Measurements from ENCODE around the gene PLXNA4.

DNA sequence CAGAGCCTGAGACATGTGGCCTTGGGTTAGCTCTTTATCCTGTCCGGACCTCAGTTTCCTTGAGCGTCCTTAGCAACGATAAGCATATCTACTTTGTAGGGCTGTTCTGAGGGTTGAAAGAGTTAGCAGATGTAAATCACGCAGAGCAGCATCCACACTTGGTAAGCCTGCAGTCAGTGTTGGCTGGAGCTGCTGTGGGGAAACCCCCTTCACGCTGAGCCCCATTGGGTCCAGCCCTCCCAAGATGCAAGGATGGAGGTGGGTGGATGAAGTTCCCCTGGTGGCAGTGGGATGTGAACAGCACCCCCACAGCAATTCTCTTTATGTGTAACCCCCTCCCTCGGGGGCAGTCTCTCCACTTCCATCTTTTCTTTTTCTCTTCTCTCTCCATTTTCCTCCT, 109.9 kb downstream of the PLXNA4 start:
- TF ChIP-seq, protein P1, sequence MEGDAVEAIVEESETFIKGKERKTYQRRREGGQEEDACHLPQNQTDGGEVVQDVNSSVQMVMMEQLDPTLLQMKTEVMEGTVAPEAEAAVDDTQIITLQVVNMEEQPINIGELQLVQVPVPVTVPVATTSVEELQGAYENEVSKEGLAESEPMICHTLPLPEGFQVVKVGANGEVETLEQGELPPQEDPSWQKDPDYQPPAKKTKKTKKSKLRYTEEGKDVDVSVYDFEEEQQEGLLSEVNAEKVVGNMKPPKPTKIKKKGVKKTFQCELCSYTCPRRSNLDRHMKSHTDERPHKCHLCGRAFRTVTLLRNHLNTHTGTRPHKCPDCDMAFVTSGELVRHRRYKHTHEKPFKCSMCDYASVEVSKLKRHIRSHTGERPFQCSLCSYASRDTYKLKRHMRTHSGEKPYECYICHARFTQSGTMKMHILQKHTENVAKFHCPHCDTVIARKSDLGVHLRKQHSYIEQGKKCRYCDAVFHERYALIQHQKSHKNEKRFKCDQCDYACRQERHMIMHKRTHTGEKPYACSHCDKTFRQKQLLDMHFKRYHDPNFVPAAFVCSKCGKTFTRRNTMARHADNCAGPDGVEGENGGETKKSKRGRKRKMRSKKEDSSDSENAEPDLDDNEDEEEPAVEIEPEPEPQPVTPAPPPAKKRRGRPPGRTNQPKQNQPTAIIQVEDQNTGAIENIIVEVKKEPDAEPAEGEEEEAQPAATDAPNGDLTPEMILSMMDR (IDR thresholded peaks at IDR 0.05), result no peak
- no peak for TF ChIP-seq POLR2AphosphoS5 (IDR thresholded peaks at IDR 0.05)

All from gastroesophageal sphincter (tissue), 3 donors.